Activated CD8-positive, alpha-beta memory T cell treated with anti-CD3 and anti-CD28 coated beads for 36 hours (primary cell): ENCODE data around the gene FAM163A. TPM values are rescaled to one million over a fixed set of nuclear protein-coding genes. Genes with fewer than 3 reads are reported as not detected.

Experiments
- CTCF ChIA-PET: fragments of 350-600 bp; sonication (Branson Sonifier 250); formaldehyde crosslinking; loops from one replicate; lab custom pipeline; 2021; ENCODE audit warnings: antibody characterized with exemption; lab: Charles Lee
- POLR2A ChIA-PET: fragments of 350-600 bp; sonication (Branson Sonifier 250); formaldehyde crosslinking; loops from one replicate; lab custom pipeline; 2021; ENCODE audit warnings: antibody characterized with exemption; lab: Charles Lee
- total RNA-seq, 2 experiments: library from RNA; stranded (reverse); gene quantifications; one replicate each; pipeline ENCODE4 v1.2.3, GENCODE V29; 2021

The FAM163A gene
- total RNA-seq, 2 experiments from 2014 or later = not detected

- CTCF ChIA-PET = no interaction called here
- POLR2A ChIA-PET = no interaction called here
Measured at GRCh38 chr1:179745743-179746142, 2.7 kb downstream of the FAM163A start.

DNA sequence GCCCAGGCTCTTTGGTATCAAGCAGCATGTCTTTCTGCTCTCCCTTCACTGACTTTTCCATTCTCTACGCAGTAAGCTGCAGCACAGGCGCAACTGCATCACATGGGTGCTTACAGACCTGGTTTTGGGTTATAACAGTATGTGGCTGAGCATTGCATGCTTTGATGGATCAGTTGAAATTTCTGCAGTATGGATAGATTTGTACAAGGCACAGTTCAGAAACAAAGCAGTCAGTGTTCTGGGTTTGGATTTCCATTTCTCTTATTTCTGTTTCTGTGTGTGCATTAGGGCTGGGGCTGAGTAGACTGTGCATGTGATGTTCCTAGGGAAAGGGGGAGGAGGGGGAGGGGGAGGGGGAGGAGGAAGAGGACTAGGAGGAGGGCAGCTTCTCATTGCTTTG lies 4.5 kb downstream of the FAM163A start:
- ChIA-PET POLR2A (no interaction called here), CTCF (no interaction called here)

- ChIA-PET CTCF (no interaction called here), POLR2A (no interaction called here)
Measured at GRCh38 chr1:179748772-179749171, 5.7 kb downstream of the FAM163A start.

DNA sequence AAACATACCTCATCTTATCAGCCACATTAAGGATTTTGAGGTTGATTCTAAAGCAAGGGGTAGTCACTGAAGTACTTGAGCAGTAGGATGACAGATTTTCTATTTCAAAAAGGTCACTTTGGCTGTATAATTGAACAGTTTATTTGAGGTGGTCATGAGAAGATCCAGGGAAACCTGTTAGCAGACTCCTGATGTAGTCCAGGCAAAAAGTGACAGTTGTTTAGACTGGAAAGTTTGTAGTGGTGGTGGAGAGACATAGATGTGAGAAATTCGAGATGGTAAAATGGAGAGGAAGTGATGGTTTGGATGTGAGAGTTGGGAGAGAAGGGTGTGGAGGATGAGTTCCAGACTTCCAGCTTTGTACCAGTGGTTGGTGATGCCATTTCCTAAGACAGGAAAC lies 7.5 kb downstream of the FAM163A start:
- ChIA-PET POLR2A (no interaction called here), CTCF (no interaction called here)

- ChIA-PET CTCF (no interaction called here), POLR2A (no interaction called here)
Measured at GRCh38 chr1:179753061-179753460, 10.0 kb downstream of the FAM163A start.

- ChIA-PET CTCF (no interaction called here), POLR2A (no interaction called here)
Measured at GRCh38 chr1:179754041-179754624, 11.0 kb downstream of the FAM163A start.

GRCh38 chr1:179757933-179758332 lies 14.8 kb downstream of the FAM163A start:
- CTCF ChIA-PET = no interaction called here
- POLR2A ChIA-PET = no interaction called here

- POLR2A ChIA-PET = no interaction called here
- CTCF ChIA-PET = interaction anchor here (1.7 kb wide), 1 partner anchor 49 kb away, joined by 3 read pairs; no protein-coding TSS in a partner anchor
Measured at GRCh38 chr1:179760521-179760920, 17.4 kb downstream of the FAM163A start.

DNA sequence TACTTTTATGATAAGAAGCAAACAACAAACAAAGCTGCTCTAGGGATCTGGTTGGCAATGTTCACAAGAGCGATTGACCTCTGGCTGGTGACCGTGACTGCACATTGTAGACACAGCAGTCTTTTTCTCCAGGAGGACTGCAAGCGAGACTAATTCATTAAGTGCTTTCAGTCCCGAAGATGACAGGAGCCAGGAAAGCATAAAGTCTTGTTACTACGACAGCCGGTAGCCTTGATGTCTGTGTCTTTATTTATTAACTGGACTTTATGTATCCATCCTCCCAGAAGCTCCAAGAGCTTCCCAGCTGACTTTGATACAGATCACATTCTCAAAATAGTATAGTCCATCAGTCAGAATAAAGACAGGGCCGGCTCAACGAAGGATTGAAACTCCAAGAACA lies 18.2 kb downstream of the FAM163A start:
- POLR2A ChIA-PET = no interaction called here

DNA sequence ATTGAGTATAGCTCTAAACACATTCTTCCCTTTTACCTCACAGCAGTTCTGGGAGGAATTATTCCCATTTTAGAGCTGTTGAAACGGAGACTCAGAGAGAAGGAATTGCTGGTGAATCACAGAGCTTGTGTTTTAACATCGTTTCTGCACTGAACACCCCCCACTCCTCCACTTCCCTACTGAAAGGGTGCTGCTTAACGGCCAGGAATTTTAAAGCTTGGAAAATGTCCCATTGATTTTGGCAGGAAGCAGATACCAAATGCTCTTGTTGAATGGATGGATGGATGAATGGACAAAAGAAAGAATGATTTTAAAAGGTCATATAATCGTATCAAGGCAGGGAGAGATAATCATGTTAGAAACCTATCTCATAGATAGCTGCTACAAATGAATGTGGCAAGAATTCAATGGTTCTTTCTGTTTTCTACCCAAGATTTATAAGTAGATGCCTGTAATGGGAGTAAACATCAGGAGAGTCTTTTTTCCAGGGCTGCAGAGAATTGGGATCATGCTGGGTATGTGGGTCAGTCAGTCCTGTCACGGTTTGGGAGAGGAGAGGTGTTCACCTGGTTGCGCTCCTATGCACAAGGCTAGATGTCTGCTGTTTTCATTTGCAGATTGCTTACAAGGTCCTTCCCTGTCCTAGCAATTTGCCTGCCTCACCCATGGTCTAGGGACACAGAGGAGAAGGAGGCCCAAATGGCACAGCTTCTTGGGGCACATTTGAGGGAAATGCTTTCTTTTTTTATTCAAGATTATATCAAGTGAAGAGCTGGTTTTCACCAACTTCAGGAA lies 19.0 kb downstream of the FAM163A start:
- ChIA-PET POLR2A (no interaction called here), CTCF (interaction anchor here (0.9 to 1.7 kb wide), 2 partner anchors 47 to 61 kb away, joined by 3 read pairs; no protein-coding TSS in a partner anchor)

More for the DNA sequence above, 18.2 kb downstream of the FAM163A start:
- CTCF ChIA-PET = interaction anchor here (0.9 to 1.7 kb wide), 2 partner anchors 48 to 60 kb away, joined by 3 read pairs; no protein-coding TSS in a partner anchor

DNA sequence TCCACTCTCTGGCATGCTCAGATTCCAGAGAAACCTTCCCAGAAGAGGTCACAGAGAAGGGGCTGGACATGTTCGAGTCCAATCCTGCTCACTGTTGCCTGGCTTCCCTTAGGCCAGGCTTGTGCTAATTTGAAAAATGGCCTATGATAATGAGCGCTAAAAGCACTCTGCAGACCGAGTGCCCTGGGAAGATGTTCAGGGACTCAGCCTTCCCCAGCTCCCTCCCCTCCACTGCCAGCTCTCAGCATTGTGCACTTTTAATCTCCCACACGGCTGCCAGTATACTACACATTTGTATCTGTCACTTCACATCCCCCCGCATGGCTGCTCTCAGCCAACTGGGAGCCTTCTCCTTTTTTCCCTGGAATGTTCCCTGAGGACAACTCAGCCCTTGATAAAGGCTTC lies 24.1 kb downstream of the FAM163A start:
- ChIA-PET POLR2A (no interaction called here), CTCF (no interaction called here)

DNA sequence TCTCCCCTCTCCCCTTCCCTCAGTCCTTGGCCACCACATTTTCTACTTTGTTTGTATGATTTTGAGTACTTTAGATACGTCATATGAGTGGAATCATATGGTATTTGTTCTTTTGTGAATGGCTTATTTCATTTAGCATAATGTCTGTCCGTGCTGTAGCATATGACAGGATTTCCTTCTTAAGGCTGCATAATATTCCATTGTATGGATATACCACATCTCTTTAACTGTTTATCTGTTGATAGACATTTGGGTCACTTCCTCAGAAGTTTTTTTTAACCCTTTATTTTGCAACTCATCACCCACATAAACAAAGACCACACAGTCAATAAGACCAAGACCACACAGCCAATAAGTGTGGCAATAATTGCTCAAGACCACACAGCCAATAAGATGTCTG lies 24.9 kb downstream of the FAM163A start:
- ChIA-PET POLR2A (no interaction called here), CTCF (no interaction called here)

GRCh38 chr1:179770887-179771502 lies 27.9 kb downstream of the FAM163A start:
- ChIA-PET CTCF (no interaction called here), POLR2A (no interaction called here)

- ChIA-PET POLR2A (no interaction called here), CTCF (no interaction called here)
Measured at GRCh38 chr1:179773264-179773663, 30.2 kb downstream of the FAM163A start.

- POLR2A ChIA-PET = no interaction called here
- CTCF ChIA-PET = no interaction called here
Measured at GRCh38 chr1:179774000-179774399, 30.9 kb downstream of the FAM163A start.

DNA sequence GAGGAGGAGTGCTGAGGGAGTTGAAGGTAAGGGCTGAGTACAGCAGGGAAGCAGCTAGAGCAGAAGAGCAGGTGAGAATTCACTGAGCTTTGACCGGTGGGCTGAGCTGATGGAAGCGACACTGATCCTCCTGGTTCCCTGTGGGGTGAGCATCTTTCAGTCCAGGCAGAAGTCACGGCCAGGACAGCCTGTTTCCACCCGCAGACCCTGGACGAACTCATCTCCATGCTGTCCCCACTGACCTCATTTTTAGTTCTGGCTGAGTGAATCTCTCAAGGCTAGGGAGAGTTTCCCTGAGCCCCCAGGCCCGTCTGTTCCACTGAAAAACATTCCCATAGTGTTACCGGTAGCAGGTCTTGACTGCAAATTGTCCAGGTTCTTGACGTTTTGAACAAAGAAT lies 31.5 kb downstream of the FAM163A start:
- CTCF ChIA-PET = interaction anchor here (0.6 kb wide), 1 partner anchor 583 kb away, joined by 4 read pairs; no protein-coding TSS in a partner anchor
- POLR2A ChIA-PET = no interaction called here

GRCh38 chr1:179775009-179775408 lies 31.9 kb downstream of the FAM163A start:
- CTCF ChIA-PET = interaction anchor here (0.6 kb wide), 1 partner anchor 584 kb away, joined by 4 read pairs; no protein-coding TSS in a partner anchor
- POLR2A ChIA-PET = no interaction called here

- ChIA-PET CTCF (no interaction called here), POLR2A (no interaction called here)
Measured at GRCh38 chr1:179776831-179777230, 33.7 kb downstream of the FAM163A start.

DNA sequence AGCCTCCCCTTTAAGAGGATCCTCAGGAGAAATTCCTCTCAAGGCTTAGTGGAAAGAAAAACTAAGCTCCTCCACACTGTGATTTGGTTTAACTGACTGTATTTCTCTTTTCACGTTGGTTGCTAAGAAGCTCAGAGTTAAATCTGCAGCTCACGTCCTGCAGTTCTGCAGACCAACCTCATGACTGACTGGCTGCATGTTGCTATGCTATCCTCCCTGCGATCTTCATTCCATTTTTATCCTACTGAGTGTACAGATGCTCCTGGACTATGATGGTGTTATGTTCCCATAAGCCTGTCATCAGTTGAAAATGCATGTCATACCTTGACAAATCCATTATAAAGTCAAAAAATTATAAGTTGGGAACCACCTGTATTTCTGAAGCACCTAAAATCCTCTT lies 34.6 kb downstream of the FAM163A start:
- CTCF ChIA-PET = no interaction called here

GRCh38 chr1:179779645-179780272 lies 36.7 kb downstream of the FAM163A start:
- CTCF ChIA-PET = no interaction called here
- POLR2A ChIA-PET = no interaction called here

More for the DNA sequence above, 34.6 kb downstream of the FAM163A start:
- POLR2A ChIA-PET = no interaction called here
